ENCODE measurements around the gene YBEY.

The YBEY gene

GRCh38 chr21:46325073-46325912 is 39.2 kb downstream of the YBEY start:
- DNase-seq (ENCODE audit: extremely low read depth in 1 of 2, low read depth in 1 of 2): no peak

- DNase-seq (ENCODE audit: extremely low read depth in 1 of 2, low read depth in 1 of 2): no peak
Measured at GRCh38 chr21:46326110-46326703, 40.1 kb downstream of the YBEY start.

GRCh38 chr21:46327711-46328110 is 41.6 kb downstream of the YBEY start:
- DNase-seq (ENCODE audit: extremely low read depth in 1 of 2, low read depth in 1 of 2): no peak

GRCh38 chr21:46328151-46328550 is 42.0 kb downstream of the YBEY start:
- DNase-seq (ENCODE audit: extremely low read depth in 1 of 2, low read depth in 1 of 2): no peak

- no peak for DNase-seq (ENCODE audit: extremely low read depth in 1 of 2, low read depth in 1 of 2)
Measured at GRCh38 chr21:46329796-46330195, 43.7 kb downstream of the YBEY start.

- DNase-seq (ENCODE audit: extremely low read depth in 1 of 2, low read depth in 1 of 2): no peak
Measured at GRCh38 chr21:46334351-46335140, 48.4 kb downstream of the YBEY start.

GRCh38 chr21:46336603-46337002 is 50.5 kb downstream of the YBEY start:
- no peak for DNase-seq (ENCODE audit: extremely low read depth in 1 of 2, low read depth in 1 of 2)

- DNase-seq (ENCODE audit: extremely low read depth in 1 of 2, low read depth in 1 of 2): no peak
Measured at GRCh38 chr21:46340998-46341397, 54.9 kb downstream of the YBEY start.

GRCh38 chr21:46344219-46344915 is 58.2 kb downstream of the YBEY start:
- no peak for DNase-seq (ENCODE audit: extremely low read depth in 1 of 2, low read depth in 1 of 2)

- no peak for DNase-seq (ENCODE audit: extremely low read depth in 1 of 2, low read depth in 1 of 2)
Measured at GRCh38 chr21:46345861-46346260, 59.7 kb downstream of the YBEY start.

- DNase-seq (ENCODE audit: extremely low read depth in 1 of 2, low read depth in 1 of 2): no peak
Measured at GRCh38 chr21:46346296-46347202, 60.4 kb downstream of the YBEY start.

GRCh38 chr21:46347203-46347550 is 61.0 kb downstream of the YBEY start:
- no peak for DNase-seq (ENCODE audit: extremely low read depth in 1 of 2, low read depth in 1 of 2)

Data from stimulated activated CD8-positive, alpha-beta memory T cell treated with anti-CD3 and anti-CD28 coated beads, Interleukin-7, amount 100 ng/mL, for 48 hours (primary cell).